Measurements from ENCODE around the gene ARHGEF37. TPM values are rescaled to one million over a fixed set of nuclear protein-coding genes. Genes with fewer than 3 reads are reported as not detected.
"Not testable (repeated sequence)": the region's sequence is repeated elsewhere in the genome, so short reads cannot be mapped to it uniquely, and the experiment has no call there.

The ARHGEF37 gene
- total and polyA plus RNA-seq, 4 donors, result 0.71 to 6.1 (median 2.7) TPM

DNA sequence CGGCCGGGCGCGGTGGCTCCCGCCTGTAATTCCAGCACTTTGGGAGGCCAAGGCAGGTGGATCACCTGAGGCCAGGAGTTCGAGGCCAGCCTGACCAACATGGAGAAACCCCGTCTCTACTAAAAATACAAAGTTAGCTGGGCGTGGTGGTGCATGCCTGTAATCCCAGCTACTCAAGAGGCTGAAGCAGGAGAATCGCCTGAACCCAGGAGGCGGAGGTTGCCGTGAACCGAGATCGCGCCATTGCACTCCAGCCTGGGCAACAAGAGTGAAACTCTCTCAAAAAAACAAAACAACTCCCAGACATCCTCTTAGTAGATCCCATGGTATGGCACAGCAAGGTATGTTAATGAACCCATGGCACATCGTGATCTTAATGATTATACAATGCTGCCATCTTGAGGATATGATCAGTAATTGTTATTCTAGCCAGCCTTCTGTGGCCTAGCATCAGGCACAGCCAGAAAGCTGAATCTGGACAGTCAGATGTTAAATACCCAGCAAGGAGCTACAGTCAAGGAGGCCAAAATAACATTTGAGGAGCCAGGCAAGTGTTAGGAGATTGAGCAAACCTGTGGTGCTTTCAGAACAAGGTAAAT, 16.7 kb upstream of the ARHGEF37 start:
- DNase-seq (ENCODE audit: low spot score); H3K9me3 ChIP-seq (ENCODE audit: control insufficient read depth in 4 of 4, low read length in 3 of 4); H3K27ac ChIP-seq (ENCODE audit: low read depth in 1 of 2, low read length in 2 of 2); H3K4me3 ChIP-seq (ENCODE audit: low read depth in 1 of 3, low read length in 3 of 3); H3K27me3 ChIP-seq (ENCODE audit: control insufficient read depth in 4 of 4, insufficient read depth in 4 of 4, low read length in 3 of 4); H3K36me3 ChIP-seq (ENCODE audit: control insufficient read depth in 4 of 4, insufficient read depth in 3 of 4, low read depth in 1 of 4, low read length in 3 of 4); H3K9ac ChIP-seq (ENCODE audit: low read depth in 1 of 2, low read length in 2 of 2): not testable (repeated sequence)
- WGBS, result 67% methylated on average over 15 of the region's 15 CpGs
- TF ChIP-seq RAD21 (IDR thresholded peaks at IDR 0.05), result peak; percentile 90 to 92
- TF ChIP-seq, protein P1, sequence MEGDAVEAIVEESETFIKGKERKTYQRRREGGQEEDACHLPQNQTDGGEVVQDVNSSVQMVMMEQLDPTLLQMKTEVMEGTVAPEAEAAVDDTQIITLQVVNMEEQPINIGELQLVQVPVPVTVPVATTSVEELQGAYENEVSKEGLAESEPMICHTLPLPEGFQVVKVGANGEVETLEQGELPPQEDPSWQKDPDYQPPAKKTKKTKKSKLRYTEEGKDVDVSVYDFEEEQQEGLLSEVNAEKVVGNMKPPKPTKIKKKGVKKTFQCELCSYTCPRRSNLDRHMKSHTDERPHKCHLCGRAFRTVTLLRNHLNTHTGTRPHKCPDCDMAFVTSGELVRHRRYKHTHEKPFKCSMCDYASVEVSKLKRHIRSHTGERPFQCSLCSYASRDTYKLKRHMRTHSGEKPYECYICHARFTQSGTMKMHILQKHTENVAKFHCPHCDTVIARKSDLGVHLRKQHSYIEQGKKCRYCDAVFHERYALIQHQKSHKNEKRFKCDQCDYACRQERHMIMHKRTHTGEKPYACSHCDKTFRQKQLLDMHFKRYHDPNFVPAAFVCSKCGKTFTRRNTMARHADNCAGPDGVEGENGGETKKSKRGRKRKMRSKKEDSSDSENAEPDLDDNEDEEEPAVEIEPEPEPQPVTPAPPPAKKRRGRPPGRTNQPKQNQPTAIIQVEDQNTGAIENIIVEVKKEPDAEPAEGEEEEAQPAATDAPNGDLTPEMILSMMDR (IDR thresholded peaks at IDR 0.05; ENCODE audit: low read depth, low read length, missing input control), result peak; percentile 77
- peaks cover 0 to 10% (median 4%) of the 10 kb centered on the region in 4 donors for H3K4me1 ChIP-seq (ENCODE audit: control insufficient read depth in 4 of 4, insufficient read depth in 4 of 4, low read length in 3 of 4)

DNA sequence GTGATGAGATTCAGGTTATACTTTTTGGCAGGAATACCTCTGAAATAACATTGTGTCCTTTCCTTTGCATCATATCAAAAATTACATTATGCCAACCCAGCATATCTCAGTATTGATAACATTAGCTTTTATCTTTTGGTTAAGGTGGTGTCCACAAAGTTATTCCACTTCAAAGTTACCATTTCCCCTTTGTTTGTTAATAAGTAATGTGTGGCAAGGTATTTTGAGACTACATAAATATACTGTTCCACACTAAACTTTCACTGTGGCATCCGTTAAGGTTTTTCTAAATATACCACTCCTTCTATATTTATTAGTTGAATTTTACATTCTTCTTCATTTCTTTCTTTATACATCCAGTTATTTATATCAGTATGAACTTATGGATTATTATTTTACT, 14.1 kb upstream of the ARHGEF37 start:
- DNase-seq (ENCODE audit: low spot score), result no peak
- 85% methylated on average over 1 of the region's 1 CpG for WGBS
- peaks cover 0 to 10% (median 4%) of the 10 kb centered on the region in 4 donors for H3K4me1 ChIP-seq (ENCODE audit: control insufficient read depth in 4 of 4, insufficient read depth in 4 of 4, low read length in 3 of 4)

DNA sequence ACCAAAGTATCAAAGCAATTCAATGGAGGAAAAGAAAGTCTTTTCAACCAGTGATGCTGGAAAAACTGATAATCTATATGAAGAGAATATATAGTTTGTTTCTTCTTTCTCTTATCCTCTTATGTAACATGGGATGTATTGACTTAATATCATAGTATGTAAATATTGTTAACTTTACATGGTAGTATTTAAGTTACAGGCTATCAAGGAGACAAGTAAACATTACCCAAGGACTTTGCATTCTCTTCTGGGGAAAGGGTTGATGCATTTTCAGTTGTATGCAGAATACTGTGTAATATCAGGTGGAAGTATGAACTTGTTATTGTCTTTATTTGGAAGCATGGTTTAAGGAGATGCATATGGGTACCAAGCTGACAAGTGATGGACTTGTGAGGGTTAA, 9.1 kb upstream of the ARHGEF37 start:
- Histone ChIP-seq H3K9me3 (ENCODE audit: control insufficient read depth in 4 of 4, low read length in 3 of 4) (no peaks in the 10 kb centered on the region), H3K27ac (ENCODE audit: low read depth in 1 of 2, low read length in 2 of 2) (no peak overlapping the region), H3K36me3 (ENCODE audit: control insufficient read depth in 4 of 4, insufficient read depth in 3 of 4, low read depth in 1 of 4, low read length in 3 of 4) (no peaks in the 10 kb centered on the region), H3K9ac (ENCODE audit: low read depth in 1 of 2, low read length in 2 of 2) (no peak overlapping the region), H3K27me3 (ENCODE audit: control insufficient read depth in 4 of 4, insufficient read depth in 4 of 4, low read length in 3 of 4) (no peaks in the 10 kb centered on the region), H3K4me3 (ENCODE audit: low read depth in 1 of 3, low read length in 3 of 3) (no peak overlapping the region), H3K4me1 (ENCODE audit: control insufficient read depth in 4 of 4, insufficient read depth in 4 of 4, low read length in 3 of 4) (no peaks in the 10 kb centered on the region)
- DNase-seq (ENCODE audit: low spot score), result no peak
- TF ChIP-seq NR2F2 (IDR thresholded peaks at IDR 0.05) (no peak), RAD21 (IDR thresholded peaks at IDR 0.05) (no peak), RXRA (IDR thresholded peaks at IDR 0.05) (no peak), TAF1 (conservative IDR thresholded peaks at IDR 0.05) (no peak)
- TF ChIP-seq, protein P2, sequence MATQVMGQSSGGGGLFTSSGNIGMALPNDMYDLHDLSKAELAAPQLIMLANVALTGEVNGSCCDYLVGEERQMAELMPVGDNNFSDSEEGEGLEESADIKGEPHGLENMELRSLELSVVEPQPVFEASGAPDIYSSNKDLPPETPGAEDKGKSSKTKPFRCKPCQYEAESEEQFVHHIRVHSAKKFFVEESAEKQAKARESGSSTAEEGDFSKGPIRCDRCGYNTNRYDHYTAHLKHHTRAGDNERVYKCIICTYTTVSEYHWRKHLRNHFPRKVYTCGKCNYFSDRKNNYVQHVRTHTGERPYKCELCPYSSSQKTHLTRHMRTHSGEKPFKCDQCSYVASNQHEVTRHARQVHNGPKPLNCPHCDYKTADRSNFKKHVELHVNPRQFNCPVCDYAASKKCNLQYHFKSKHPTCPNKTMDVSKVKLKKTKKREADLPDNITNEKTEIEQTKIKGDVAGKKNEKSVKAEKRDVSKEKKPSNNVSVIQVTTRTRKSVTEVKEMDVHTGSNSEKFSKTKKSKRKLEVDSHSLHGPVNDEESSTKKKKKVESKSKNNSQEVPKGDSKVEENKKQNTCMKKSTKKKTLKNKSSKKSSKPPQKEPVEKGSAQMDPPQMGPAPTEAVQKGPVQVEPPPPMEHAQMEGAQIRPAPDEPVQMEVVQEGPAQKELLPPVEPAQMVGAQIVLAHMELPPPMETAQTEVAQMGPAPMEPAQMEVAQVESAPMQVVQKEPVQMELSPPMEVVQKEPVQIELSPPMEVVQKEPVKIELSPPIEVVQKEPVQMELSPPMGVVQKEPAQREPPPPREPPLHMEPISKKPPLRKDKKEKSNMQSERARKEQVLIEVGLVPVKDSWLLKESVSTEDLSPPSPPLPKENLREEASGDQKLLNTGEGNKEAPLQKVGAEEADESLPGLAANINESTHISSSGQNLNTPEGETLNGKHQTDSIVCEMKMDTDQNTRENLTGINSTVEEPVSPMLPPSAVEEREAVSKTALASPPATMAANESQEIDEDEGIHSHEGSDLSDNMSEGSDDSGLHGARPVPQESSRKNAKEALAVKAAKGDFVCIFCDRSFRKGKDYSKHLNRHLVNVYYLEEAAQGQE (IDR thresholded peaks at IDR 0.05), result no peak
- TF ChIP-seq, protein P3, sequence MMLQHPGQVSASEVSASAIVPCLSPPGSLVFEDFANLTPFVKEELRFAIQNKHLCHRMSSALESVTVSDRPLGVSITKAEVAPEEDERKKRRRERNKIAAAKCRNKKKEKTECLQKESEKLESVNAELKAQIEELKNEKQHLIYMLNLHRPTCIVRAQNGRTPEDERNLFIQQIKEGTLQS (IDR thresholded peaks at IDR 0.05), result no peak

More for the DNA sequence above, 14.1 kb upstream of the ARHGEF37 start:
- H3K9ac ChIP-seq (ENCODE audit: low read depth in 1 of 2, low read length in 2 of 2), result no peak overlapping the region
- H3K27me3 ChIP-seq (ENCODE audit: control insufficient read depth in 4 of 4, insufficient read depth in 4 of 4, low read length in 3 of 4), result no peaks in the 10 kb centered on the region
- no peak overlapping the region for H3K27ac ChIP-seq (ENCODE audit: low read depth in 1 of 2, low read length in 2 of 2)
- H3K9me3 ChIP-seq (ENCODE audit: control insufficient read depth in 4 of 4, low read length in 3 of 4), result no peaks in the 10 kb centered on the region
- H3K4me3 ChIP-seq (ENCODE audit: low read depth in 1 of 3, low read length in 3 of 3), result no peak overlapping the region
- no peaks in the 10 kb centered on the region for H3K36me3 ChIP-seq (ENCODE audit: control insufficient read depth in 4 of 4, insufficient read depth in 3 of 4, low read depth in 1 of 4, low read length in 3 of 4)
- TF ChIP-seq RAD21 (IDR thresholded peaks at IDR 0.05) (no peak), RXRA (IDR thresholded peaks at IDR 0.05) (no peak), TAF1 (conservative IDR thresholded peaks at IDR 0.05) (no peak), EGR1 (IDR thresholded peaks at IDR 0.05; ENCODE audit: low read depth in 2 of 2) (no peak), FOXA2 (IDR thresholded peaks at IDR 0.05) (no peak)
- TF ChIP-seq, protein P1 (IDR thresholded peaks at IDR 0.05; ENCODE audit: low read depth, low read length, missing input control), result no peak
- TF ChIP-seq, protein P4, sequence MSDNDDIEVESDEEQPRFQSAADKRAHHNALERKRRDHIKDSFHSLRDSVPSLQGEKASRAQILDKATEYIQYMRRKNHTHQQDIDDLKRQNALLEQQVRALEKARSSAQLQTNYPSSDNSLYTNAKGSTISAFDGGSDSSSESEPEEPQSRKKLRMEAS (IDR thresholded peaks at IDR 0.05), result no peak

All from liver (tissue), 9 donors.